Liver (tissue), 3 donors: Measurements from ENCODE around the gene ING1.

Experiments used
- CTCF ChIP-seq: fragments of 150-350 bp; IDR thresholded peaks from 2 replicates; pipeline ENCODE4 v1.5.1; 2017; ENCODE audit warnings: improper control_type of control experiment, low read depth, low read length; ENCODE audit not compliant: missing input control
- FOXA1 ChIP-seq: IDR thresholded peaks from 2 replicates; pipeline ENCODE4 v1.6.1; 2016; ENCODE audit warnings: antibody characterized with exemption
- RAD21 ChIP-seq, 2 donors: IDR thresholded peaks; 2 replicates each; pipeline ENCODE4 v1.6.1; 2016; ENCODE audit warnings: antibody characterized with exemption in 2 of 2, mild to moderate bottlenecking in 2 of 2
- donor health status: healthy.
- donor health status: healthy.

GRCh38 chr13:110726726-110727125 is 13.2 kb downstream of the ING1 start:
- TF ChIP-seq FOXA1, result no peak
- TF ChIP-seq CTCF, result no peak
- TF ChIP-seq RAD21 (IDR thresholded peaks at IDR 0.05), result no peak
